GM12801 (cell line): ENCODE measurements around the gene SNHG17.

Experiments
- TF ChIP-seq, protein P1 (sequence below): IDR thresholded peaks from one replicate; pipeline ENCODE4 v1.5.1; 2011; ENCODE audit warnings: control low read depth; ENCODE audit not compliant: insufficient read length; ENCODE audit errors: extremely low read depth

The SNHG17 gene

DNA sequence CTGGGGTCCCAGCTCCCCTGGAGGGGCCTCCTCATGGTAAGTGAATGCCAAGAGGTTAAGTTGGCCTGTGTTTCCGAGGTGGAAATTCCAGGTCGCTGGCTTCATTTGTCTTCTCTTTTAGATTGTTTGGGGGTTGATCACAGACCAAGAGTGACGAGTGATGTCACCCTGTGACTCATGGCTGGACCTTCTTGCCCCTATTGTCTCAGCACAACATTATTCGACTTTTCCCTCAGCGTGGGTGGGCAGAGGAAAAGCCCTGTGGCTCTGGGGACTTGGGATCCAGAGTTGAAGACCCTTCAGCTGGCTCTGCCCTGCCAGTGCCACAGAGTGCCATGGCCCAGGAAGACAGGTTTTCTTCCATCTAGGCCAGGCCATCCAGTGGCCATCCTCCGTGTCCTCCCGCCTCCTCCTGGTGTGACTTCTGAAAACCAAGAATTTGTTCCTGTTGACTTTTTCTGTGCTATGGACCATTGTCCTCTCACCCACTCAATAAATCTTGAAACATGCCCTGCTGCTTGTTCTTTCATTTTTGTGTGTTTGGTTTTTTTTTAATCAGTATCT is 15.4 kb upstream of the SNHG17 start:
- TF ChIP-seq, protein P1, sequence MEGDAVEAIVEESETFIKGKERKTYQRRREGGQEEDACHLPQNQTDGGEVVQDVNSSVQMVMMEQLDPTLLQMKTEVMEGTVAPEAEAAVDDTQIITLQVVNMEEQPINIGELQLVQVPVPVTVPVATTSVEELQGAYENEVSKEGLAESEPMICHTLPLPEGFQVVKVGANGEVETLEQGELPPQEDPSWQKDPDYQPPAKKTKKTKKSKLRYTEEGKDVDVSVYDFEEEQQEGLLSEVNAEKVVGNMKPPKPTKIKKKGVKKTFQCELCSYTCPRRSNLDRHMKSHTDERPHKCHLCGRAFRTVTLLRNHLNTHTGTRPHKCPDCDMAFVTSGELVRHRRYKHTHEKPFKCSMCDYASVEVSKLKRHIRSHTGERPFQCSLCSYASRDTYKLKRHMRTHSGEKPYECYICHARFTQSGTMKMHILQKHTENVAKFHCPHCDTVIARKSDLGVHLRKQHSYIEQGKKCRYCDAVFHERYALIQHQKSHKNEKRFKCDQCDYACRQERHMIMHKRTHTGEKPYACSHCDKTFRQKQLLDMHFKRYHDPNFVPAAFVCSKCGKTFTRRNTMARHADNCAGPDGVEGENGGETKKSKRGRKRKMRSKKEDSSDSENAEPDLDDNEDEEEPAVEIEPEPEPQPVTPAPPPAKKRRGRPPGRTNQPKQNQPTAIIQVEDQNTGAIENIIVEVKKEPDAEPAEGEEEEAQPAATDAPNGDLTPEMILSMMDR = no peak

DNA sequence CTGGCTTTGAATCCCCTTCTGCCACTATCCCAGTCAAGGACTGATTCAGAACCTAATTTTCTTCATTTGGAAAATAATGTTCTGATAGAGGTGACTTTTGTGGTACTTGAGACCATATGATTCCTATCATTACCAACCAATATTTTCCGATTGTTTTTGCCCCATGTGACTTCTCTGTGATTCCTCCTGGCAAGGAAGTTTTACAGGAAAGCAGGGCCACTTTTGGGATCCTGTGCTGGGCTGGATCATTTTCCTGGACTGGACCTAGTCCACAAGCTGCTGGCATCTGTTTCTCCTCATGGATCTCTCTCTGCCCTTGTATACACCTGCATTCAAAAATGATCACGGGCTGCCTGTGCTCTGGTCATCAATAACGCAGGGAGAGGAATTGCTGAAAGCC is 13.9 kb upstream of the SNHG17 start:
- TF ChIP-seq, protein P1 = no peak

DNA sequence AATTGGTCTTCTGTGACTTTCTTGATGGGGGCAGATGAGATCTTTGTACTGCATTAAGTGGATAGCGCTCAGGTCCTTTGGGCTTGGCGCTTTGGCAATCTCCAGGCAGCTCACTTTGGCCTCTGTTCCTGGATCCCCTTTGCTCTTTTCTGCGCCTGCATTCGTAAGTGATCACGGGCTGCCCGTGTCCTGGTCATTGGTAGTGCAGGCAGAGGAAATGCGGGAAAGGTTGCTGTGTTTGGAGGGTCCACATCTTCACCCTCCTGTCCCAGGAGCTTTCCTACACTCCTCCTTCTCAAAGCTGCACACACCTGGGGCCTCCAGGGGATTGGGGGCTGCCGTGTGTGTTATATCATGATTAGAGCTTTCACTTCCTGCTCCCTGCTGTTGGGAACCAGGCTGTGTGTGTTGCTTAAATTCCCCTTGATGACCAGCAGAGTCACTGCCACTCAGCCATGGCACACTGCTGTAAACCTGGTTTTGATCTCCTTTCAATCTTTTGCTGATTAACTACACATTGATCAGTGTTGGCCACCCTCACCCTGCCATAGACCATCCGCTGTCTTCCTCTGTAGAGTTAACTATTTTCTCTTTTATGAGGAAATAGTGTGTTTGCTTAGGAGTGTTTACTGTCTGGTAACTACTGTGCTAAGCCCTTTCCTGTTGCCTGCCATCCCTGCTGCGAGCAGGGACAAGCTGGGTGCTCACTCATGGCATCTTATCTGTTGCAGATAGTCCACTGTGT is 13.0 kb upstream of the SNHG17 start:
- TF ChIP-seq, protein P1 = no peak

DNA sequence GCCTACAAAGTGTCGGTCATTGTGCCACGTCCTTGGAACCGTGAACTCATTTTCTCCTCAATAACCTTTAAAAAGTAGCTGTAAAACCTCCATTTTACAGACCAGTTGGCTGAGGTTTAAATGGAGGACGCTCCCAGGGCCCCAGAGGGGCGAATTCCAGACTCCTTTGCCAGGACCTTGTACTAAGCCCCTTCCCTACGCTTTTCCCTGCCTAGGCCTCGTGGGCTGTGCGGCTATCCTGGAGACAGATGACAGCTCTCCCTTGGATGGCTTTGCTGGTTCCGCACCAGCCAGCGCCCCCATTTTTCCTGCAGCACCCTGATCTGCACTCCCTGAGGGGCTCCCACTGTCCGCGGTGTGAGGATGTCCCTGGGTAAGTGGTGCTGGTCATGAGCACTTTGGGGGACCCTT is 12.1 kb upstream of the SNHG17 start:
- TF ChIP-seq, protein P1 = no peak

DNA sequence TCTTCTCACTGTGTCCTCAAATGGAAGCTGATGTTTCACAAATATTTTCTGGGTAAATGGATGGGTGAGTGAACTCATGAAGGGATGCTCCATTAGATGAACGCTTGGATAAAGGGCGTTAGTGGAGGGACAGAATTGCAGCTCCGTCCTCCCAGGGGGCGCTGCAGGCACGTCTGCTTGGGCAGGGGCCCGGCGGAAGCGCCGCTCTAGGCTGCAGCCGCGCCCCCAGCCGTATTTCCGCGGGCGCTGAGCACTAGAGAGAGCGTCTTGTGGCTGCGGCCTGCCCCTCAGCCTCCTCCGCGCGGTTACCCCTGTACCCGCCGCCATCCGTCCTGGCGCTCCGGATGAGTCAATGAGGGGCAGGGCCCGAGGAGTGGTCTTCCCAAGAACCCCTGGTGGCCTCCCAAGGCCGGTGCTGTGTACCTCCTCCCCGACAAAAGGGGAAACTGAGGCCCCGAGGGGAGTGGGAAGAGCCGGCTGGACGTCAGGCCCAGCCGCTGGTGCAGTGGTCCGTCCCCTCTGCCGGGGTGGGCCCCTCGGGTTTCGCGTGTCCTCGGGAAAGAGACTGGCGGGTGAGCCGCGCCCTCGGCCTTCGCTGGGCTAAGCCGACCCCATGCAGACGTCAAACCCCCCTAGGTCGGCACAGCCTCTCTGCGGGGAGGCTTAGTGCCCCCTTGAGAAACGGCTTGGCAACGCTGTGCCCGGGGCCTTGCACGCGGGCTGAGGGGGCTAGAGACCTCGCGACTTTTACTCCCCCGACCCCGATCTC is 11.5 kb upstream of the SNHG17 start:
- TF ChIP-seq, protein P1 = no peak

DNA sequence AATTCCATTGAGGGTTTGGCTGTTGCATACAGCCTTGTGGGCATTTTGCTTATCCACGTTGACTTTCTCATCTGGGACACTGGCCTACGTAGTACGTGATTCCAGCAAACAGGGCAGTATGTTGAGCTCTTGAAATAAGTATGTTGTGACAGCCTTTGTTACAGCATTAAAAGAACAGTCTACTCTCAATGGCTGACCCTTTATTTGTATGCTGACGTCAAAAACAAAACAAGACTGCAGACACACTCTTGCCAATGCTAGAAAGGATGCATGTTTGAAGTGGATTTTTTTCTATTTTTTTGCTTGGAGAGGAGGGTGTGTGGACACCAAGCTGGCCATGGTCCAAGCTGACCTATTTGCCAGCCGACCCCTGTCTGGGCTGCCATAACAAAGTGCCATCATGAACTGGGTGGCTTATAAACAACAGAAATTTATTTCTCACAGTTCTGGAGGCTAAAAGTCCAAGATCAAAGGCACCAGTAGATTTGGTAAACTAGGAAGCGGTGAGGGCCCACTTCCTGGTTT is 10.8 kb upstream of the SNHG17 start:
- TF ChIP-seq, protein P1 = no peak

DNA sequence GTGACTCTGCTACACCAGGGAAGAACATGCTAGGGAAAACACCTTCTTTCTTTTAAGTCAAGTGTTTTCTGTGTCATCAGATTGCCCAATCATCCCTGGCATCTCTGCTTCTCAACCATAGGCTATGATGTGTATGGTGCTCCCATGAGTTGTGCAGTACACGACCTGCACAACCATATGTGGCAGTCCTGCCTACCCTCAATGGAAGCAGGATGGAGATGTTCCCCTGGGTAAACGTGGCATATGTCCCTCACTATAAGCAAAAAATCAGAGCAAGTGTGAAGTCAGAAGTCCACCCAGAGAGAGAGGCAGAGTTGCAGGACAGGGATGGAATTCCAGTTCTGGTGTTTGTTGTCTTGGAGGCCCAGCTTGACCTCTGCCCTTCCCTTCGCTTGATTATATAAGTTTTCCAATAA is 10.3 kb upstream of the SNHG17 start:
- TF ChIP-seq, protein P1 = no peak
